Cardiac muscle cell (in vitro differentiated cells and primary cell): ENCODE measurements around the gene SLC29A3. TPM values are rescaled to one million over a fixed set of nuclear protein-coding genes. Genes with fewer than 3 reads are reported as not detected.
A peak's percentile ranks its signal among the peaks of the same experiment; 100 is the strongest.
"Not testable (repeated sequence)": the region's sequence is repeated elsewhere in the genome, so short reads cannot be mapped to it uniquely, and the experiment has no call there.

Experiments
- DNase-seq, 2 donors: peaks; one replicate each; pipeline versions ENCODE4 v3.0.0 to v3.0.0-alpha.2; 2010 to 2017; ENCODE audit warnings: low read depth in 1 of 2, low spot score in 1 of 2
- H3K27ac ChIP-seq: fragments of 200-600 bp; sonication (generic); 2 replicates; pipeline ENCODE4 v1.5.1; 2016
- H3K27me3 ChIP-seq: fragments of 200-600 bp; sonication (generic); 2 replicates; pipeline ENCODE4 v1.6.0; 2016; ENCODE audit warnings: control low read depth
- H3K36me3 ChIP-seq: fragments of 200-600 bp; sonication (generic); 2 replicates; pipeline ENCODE4 v1.5.1; 2016; ENCODE audit warnings: control low read depth
- H3K4me1 ChIP-seq: fragments of 200-600 bp; sonication (generic); 2 replicates; pipeline ENCODE4 v1.8.1; 2017; ENCODE audit warnings: low read depth, mild to moderate bottlenecking, mixed run types
- H3K4me3 ChIP-seq: fragments of 200-600 bp; sonication (generic); 2 replicates; pipeline ENCODE4 v1.5.1; 2016; ENCODE audit warnings: mild to moderate bottlenecking
- H3K9me3 ChIP-seq: fragments of 200-600 bp; sonication (generic); 2 replicates; pipeline ENCODE4 v1.5.1; 2017; ENCODE audit warnings: low read depth, mild to moderate bottlenecking, control low read depth
- CTCF ChIP-seq: IDR thresholded peaks from 2 replicates; pipeline ENCODE4 v1.5.1; 2012; ENCODE audit warnings: low read depth, mild to moderate bottlenecking, low read length
- polyA plus RNA-seq: library from polyadenylated mRNA; unstranded; fragments of >200 nt; fragmentation: Nextera tagmentation; extraction: Ambion mirVana; gene quantifications from 2 replicates; pipeline ENCODE4 v1.2.1, GENCODE V29; 2016
- total RNA-seq: library from RNA; depleted of rRNA; stranded (reverse); fragments of >200 nt; gene quantifications from 2 replicates; pipeline ENCODE4 v1.2.3, GENCODE V29; 2016

SLC29A3 gene
- total and polyA plus RNA-seq, 2 experiments from 2014 or later: 3.5 to 4.0 TPM

GRCh38 chr10:71355886-71356285 is 36.8 kb downstream of the SLC29A3 start:
- Histone ChIP-seq H3K9me3 (no peaks in the 10 kb centered on the region), H3K27ac (no peak overlapping the region), H3K36me3 (no peaks in the 10 kb centered on the region), H3K4me1 (no peaks in the 10 kb centered on the region), H3K4me3 (no peak overlapping the region), H3K27me3 (no peaks in the 10 kb centered on the region)
- no peak for TF ChIP-seq CTCF
- DNase-seq: no peak

GRCh38 chr10:71357792-71358265 is 38.8 kb downstream of the SLC29A3 start:
- Histone ChIP-seq H3K27ac (no peak overlapping the region), H3K4me3 (no peak overlapping the region), H3K36me3 (no peaks in the 10 kb centered on the region), H3K27me3 (no peaks in the 10 kb centered on the region), H3K9me3 (no peaks in the 10 kb centered on the region), H3K4me1 (no peaks in the 10 kb centered on the region)
- no peak for TF ChIP-seq CTCF
- peak; percentile 13 to 33 for DNase-seq

- no peak overlapping the region for H3K27ac ChIP-seq
- no peak for TF ChIP-seq CTCF
- H3K4me3 ChIP-seq: no peak overlapping the region
Observed at GRCh38 chr10:71358277-71358676, 39.2 kb downstream of the SLC29A3 start.

GRCh38 chr10:71358906-71359305 is 39.8 kb downstream of the SLC29A3 start:
- H3K27ac ChIP-seq, H3K4me1 ChIP-seq, DNase-seq, H3K9me3 ChIP-seq, H3K27me3 ChIP-seq, H3K36me3 ChIP-seq, H3K4me3 ChIP-seq: not testable (repeated sequence)

More at GRCh38 chr10:71358277-71358676, 39.2 kb downstream of the SLC29A3 start:
- Histone ChIP-seq H3K9me3 (no peaks in the 10 kb centered on the region), H3K27me3 (no peaks in the 10 kb centered on the region), H3K36me3 (no peaks in the 10 kb centered on the region), H3K4me1 (no peaks in the 10 kb centered on the region)
- peak; percentile 3 to 11 for DNase-seq

DNA sequence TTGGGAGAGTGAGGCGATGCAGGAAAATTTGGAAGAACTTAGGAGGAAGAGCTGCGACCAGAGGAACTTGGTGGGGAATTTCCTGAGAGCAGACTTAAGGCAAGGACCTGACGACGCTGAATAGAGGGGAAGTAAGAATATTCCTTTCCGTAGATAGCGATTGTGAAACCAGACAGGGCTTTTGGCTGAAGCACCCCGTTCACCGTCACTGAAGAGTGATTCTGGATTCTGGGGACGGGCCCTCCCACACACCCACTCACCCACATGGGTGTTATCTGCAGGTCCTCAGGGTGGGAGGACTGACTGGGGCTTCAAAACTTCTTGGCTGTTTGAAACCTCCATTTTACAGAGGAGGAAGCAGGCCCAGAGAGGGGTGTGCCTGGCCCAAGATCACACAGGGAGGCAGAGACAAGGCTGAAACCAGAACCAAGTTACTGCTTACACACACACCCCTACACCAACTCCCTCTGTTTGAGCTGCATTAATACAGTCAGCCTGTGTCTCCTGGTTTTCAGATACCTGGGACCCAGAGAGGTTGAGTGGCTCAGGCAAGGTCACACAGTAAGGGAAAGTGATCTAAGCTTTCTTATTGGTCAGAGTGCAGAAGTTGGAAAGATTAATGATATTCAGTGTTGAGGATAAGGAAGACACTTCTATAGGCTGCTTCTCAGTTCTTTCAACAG is 40.4 kb downstream of the SLC29A3 start:
- no peak for TF ChIP-seq CTCF
- Histone ChIP-seq H3K27ac (no peak overlapping the region), H3K9me3 (no peaks in the 10 kb centered on the region), H3K27me3 (no peaks in the 10 kb centered on the region), H3K36me3 (no peaks in the 10 kb centered on the region), H3K4me1 (no peaks in the 10 kb centered on the region), H3K4me3 (no peak overlapping the region)
- peak in 1 of 2 donors; percentile 88 for DNase-seq

- Histone ChIP-seq H3K9me3 (no peaks in the 10 kb centered on the region), H3K4me1 (no peaks in the 10 kb centered on the region), H3K4me3 (no peak overlapping the region), H3K27me3 (no peaks in the 10 kb centered on the region), H3K27ac (no peak overlapping the region), H3K36me3 (no peaks in the 10 kb centered on the region)
- no peak for DNase-seq
- TF ChIP-seq CTCF: no peak
Observed at GRCh38 chr10:71360735-71361134, 41.7 kb downstream of the SLC29A3 start.
